ENCODE data around the gene C1S.

Gene C1S

DNA sequence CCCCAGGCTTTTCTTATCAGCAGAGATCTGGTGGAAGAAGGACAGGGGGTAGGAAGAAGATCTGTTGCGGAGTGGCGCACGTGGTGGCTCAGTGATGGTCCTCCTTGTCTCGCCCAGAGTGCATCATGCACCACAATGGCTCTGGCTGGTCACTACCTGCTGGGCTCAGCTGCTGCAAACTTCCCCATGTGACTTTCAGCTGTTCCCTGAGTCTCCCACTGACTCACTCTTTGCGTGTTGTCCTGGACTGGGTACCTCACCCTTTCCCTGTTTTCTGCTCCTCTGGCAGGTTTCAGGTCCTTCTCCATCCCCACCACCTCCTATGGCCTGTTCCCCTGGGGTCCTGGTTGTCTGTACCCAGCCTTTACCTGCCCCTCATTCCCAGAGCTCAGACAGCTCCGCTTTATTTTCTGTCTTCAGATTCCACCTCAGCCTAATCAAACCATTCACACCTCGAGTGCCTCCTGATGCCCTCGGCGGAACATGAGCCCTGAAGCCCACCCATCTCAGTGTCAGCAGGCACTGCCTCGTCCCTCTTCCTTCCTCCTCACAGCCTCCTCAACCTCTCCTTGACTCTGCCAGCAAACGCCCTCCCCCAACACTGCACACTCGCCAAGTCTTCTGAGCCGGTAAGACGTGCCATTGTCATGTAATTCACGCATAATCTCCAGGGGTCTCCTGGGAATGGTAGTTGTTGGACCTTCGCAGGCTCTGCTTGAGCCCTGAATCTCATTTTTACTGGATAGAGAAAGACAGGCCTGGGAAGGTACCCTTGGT is 29.9 kb downstream of the C1S start:
- DNase-seq (ENCODE audit: low read depth): peak; percentile 68
- H3K4me3 ChIP-seq (ENCODE audit: low read depth, low read length): no peak overlapping the region
- no peak for TF ChIP-seq CTCF (conservative IDR thresholded peaks at IDR 0.05; ENCODE audit: low read depth, low read length)

GRCh38 chr12:7091171-7091570 is 30.7 kb downstream of the C1S start:
- no peak for TF ChIP-seq CTCF (conservative IDR thresholded peaks at IDR 0.05; ENCODE audit: low read depth, low read length)
- DNase-seq (ENCODE audit: low read depth): no peak
- no peak overlapping the region for H3K4me3 ChIP-seq (ENCODE audit: low read depth, low read length)

DNA sequence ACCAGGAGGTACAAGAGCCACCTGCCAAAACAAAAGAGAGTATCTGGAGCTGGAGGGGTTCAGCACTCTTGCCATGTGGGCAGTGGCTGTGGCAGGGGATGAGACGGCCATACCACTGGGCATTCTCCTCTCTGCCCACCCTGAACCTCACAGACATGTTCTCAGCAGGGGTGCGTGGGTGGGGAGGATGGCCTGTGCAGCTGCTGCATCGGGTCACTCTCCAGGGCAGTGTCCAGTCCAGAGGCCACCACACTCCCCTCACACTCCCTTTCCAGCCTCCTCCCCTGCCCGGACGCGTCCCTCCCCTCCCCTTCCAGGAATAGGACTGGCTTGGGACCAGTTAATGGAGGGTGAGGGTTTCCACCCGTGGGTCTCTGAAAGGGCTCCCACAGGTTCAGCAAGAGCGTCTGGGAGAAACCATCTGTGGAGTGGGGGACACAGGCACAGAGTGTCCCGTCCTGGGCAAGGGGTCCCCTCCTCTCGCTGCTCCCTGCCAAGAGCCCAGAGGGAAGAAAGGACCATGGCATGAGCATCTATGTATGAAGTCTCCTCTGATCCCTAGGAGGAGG is 31.2 kb downstream of the C1S start:
- H3K4me3 ChIP-seq (ENCODE audit: low read depth, low read length): peak overlapping the region; percentile 56
- TF ChIP-seq CTCF (conservative IDR thresholded peaks at IDR 0.05; ENCODE audit: low read depth, low read length): no peak
- DNase-seq (ENCODE audit: low read depth): no peak

- DNase-seq (ENCODE audit: low read depth): peak; percentile 88
- H3K4me3 ChIP-seq (ENCODE audit: low read depth, low read length): peak within 1 kb of the TSS; percentile 56
- peak; percentile 89 for TF ChIP-seq CTCF (conservative IDR thresholded peaks at IDR 0.05; ENCODE audit: low read depth, low read length)
Measured at GRCh38 chr12:7092229-7092985, 31.9 kb downstream of the C1S start, which contains the start of gene C1R. C1R (minus strand) TSS chr12:7092445; CDS start chr12:7092388, 57 bp downstream.

GRCh38 chr12:7092986-7093460 is 32.5 kb downstream of the C1S start:
- TF ChIP-seq CTCF (conservative IDR thresholded peaks at IDR 0.05; ENCODE audit: low read depth, low read length): no peak
- no peak for DNase-seq (ENCODE audit: low read depth)
- no peak overlapping the region for H3K4me3 ChIP-seq (ENCODE audit: low read depth, low read length)

DNA sequence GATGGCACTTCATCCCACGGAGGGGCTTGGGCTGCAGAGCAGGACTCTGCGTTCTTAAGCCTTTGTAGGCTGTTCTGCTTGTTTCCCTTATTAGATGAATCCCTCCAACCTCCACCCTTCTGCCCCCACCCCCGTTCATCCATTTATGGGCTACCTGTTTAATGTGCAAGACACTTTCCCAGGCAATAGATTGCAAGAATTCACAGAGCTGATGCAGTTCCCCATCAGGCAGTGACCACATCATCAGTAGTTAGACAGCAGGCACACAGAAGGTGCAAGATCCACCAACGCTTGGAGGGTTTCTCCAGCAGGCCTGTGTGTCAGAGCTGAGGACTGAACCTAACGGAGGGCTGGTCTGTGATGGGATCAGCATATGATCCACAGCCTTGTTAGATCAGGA is 33.0 kb downstream of the C1S start:
- H3K4me3 ChIP-seq (ENCODE audit: low read depth, low read length): no peak overlapping the region
- DNase-seq (ENCODE audit: low read depth): no peak
- TF ChIP-seq CTCF (conservative IDR thresholded peaks at IDR 0.05; ENCODE audit: low read depth, low read length): no peak
